Uterus (tissue), 4 donors: ENCODE results near the gene ATF6B. TPM values are rescaled to one million over a fixed set of nuclear protein-coding genes. Genes with fewer than 3 reads are reported as not detected.
A peak's percentile ranks its signal among the peaks of the same experiment; 100 is the strongest.

ENCODE experiments used
- DNase-seq, 2 donors: peaks; one replicate each; pipeline ENCODE4 v3.0.0-alpha.2; 2019 to 2020
- H3K27ac ChIP-seq, 2 donors: fragments of 200-600 bp; sonication (generic); 1 replicate in 1 of 2; 2 replicates in 1 of 2; pipeline ENCODE4 v1.5.1; 2016 to 2018
- H3K27me3 ChIP-seq, 2 donors: fragments of 200-600 bp; sonication (generic); one replicate each; pipeline ENCODE4 v1.5.1; 2018 to 2019; ENCODE audit warnings: control low read depth in 1 of 2
- H3K36me3 ChIP-seq, 2 donors: fragments of 200-600 bp; sonication (generic); one replicate each; pipeline ENCODE4 v1.5.1; 2019; ENCODE audit warnings: control low read depth in 1 of 2
- H3K4me1 ChIP-seq, 2 donors: fragments of 200-600 bp; sonication (generic); one replicate each; pipeline ENCODE4 v1.5.1; 2018 to 2019; ENCODE audit warnings: control low read depth in 1 of 2
- H3K4me3 ChIP-seq, 2 donors: fragments of 200-600 bp; sonication (generic); 1 replicate in 1 of 2; 2 replicates in 1 of 2; pipeline ENCODE4 v1.5.1; 2018 to 2019; ENCODE audit warnings: mild to moderate bottlenecking in 1 of 2
- H3K9me3 ChIP-seq, 2 donors: fragments of 200-600 bp; sonication (generic); one replicate each; pipeline ENCODE4 v1.5.1; 2019; ENCODE audit warnings: control low read depth in 1 of 2
- CTCF ChIP-seq, 4 experiments: fragments of 200-600 bp in 2 of 4; fragments of 450-650 bp in 2 of 4; sonication (generic) in 2 of 4; IDR thresholded peaks; one replicate each; pipeline ENCODE4 v1.5.1; 2016 to 2019; ENCODE audit warnings: antibody characterized with exemption in 4 of 4, mild to moderate bottlenecking in 2 of 4, moderate library complexity in 1 of 4
- POLR2A ChIP-seq, 2 donors: fragments of 450-650 bp; IDR thresholded peaks; one replicate each; pipeline ENCODE4 v1.6.1; 2016; ENCODE audit warnings: antibody characterized with exemption in 2 of 2, mild to moderate bottlenecking in 1 of 2, moderate library complexity in 1 of 2
- intact Hi-C: fragments of 100-400 bp; cut with DNase I; formaldehyde crosslinking; loops from one replicate; pipeline ENCODE4 v1.15.1; 2023; ENCODE audit warnings: low total_unique reads
- total RNA-seq, 4 donors: library from RNA; depleted of rRNA in 3 of 4; stranded (reverse); fragments of >200 nt in 3 of 4; gene quantifications; one replicate each; pipeline versions ENCODE4 v1.1.0 to v1.2.4, GENCODE V29; 2014 to 2023
- donor health status: DM: yes; HTN: yes; CAD: no.

ATF6B gene
- total RNA-seq, 4 donors from 2014 or later, result 16.4 to 121 (median 33.6) TPM

- intact Hi-C loops, result no loop called here
- peaks cover 5 to 17% of the 10 kb centered on the region in 2 donors for H3K4me1 ChIP-seq
- H3K27ac ChIP-seq, result peak overlapping the region; percentile 93 to 97
Measured at GRCh38 chr6:32151181-32151862, 23.3 kb upstream of the ATF6B start.

GRCh38 chr6:32149932-32150870 lies 22.2 kb upstream of the ATF6B start:
- Histone ChIP-seq H3K27ac (peak overlapping the region; percentile 93 to 97), H3K4me1 (peaks cover 5 to 11% of the 10 kb centered on the region in 2 donors), H3K9me3 (no peaks in the 10 kb centered on the region), H3K36me3 (no peaks in the 10 kb centered on the region), H3K4me3 (peak overlapping the region in 1 of 2 donors; percentile 68), H3K27me3 (no peaks in the 10 kb centered on the region)
- TF ChIP-seq CTCF (IDR thresholded peaks at IDR 0.05) (no peak), POLR2A (IDR thresholded peaks at IDR 0.05) (no peak)
- intact Hi-C loops, result no loop called here
- DNase-seq, result no peak

More at GRCh38 chr6:32151181-32151862, 23.3 kb upstream of the ATF6B start:
- no peaks in the 10 kb centered on the region for H3K36me3 ChIP-seq
- no peak for TF ChIP-seq CTCF (IDR thresholded peaks at IDR 0.05)
- TF ChIP-seq POLR2A (IDR thresholded peaks at IDR 0.05), result no peak
- H3K4me3 ChIP-seq, result peak overlapping the region; percentile 68 to 86
- H3K9me3 ChIP-seq, result no peaks in the 10 kb centered on the region
- DNase-seq, result peak in 1 of 2 donors; percentile 22
- no peaks in the 10 kb centered on the region for H3K27me3 ChIP-seq

GRCh38 chr6:32149092-32149755 lies 21.2 kb upstream of the ATF6B start:
- TF ChIP-seq POLR2A (IDR thresholded peaks at IDR 0.05) (no peak), CTCF (IDR thresholded peaks at IDR 0.05) (no peak)
- Histone ChIP-seq H3K4me3 (no peak overlapping the region), H3K9me3 (no peaks in the 10 kb centered on the region), H3K36me3 (no peaks in the 10 kb centered on the region), H3K4me1 (peaks cover 5 to 9% of the 10 kb centered on the region in 2 donors), H3K27me3 (no peaks in the 10 kb centered on the region), H3K27ac (no peak overlapping the region)
- DNase-seq, result no peak
- intact Hi-C loops, result no loop called here

- DNase-seq, result no peak
- H3K9me3 ChIP-seq, result no peaks in the 10 kb centered on the region
- H3K4me3 ChIP-seq, result no peak overlapping the region
- TF ChIP-seq POLR2A (IDR thresholded peaks at IDR 0.05), result no peak
- TF ChIP-seq CTCF (IDR thresholded peaks at IDR 0.05), result no peak
- no peak overlapping the region for H3K27ac ChIP-seq
- no peaks in the 10 kb centered on the region for H3K27me3 ChIP-seq
- peaks cover 5 to 9% of the 10 kb centered on the region in 2 donors for H3K4me1 ChIP-seq
- no peaks in the 10 kb centered on the region for H3K36me3 ChIP-seq
- intact Hi-C loops, result no loop called here
Measured at GRCh38 chr6:32148289-32149091, 20.4 kb upstream of the ATF6B start.
